Measurements from ENCODE around the gene TMPRSS6.

DNA sequence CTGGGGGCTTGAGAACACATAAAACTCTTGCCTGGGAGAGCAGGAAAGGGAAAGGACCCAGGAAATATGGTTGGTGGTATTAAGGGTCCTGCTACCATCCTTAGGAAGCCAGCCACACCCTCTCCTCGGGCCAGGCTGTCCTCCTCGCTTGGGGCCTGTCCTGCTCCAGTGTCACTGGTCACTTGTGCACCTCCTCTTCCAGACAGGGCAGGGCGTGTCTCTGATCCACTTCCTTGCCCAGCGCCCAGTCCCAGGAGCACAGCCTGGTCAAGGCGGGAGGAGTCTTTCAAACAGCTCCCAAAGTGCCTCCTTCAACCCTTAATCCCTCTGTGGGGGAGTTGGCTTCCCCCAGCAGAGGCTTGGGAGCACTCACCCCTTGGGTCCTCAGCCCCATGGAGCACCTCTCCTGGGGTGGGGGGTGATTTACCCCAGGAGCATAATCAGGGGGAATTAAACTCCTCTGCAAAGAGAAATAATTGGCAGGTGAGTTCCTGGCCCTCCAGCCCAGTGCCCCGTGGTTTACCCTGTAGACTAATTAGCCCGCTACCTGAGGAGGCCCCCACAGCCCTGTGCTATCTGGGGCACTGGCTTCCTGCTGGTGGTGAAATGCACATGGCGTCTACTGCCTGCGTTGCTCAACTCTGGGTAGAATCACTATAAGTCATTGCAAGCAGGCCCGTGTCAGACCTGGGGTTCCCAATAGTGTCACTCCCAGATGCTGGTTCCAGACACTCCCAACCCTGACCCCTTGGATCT lies 8.0 kb downstream of the TMPRSS6 start:
- no peak for TF ChIP-seq POLR2A (IDR thresholded peaks at IDR 0.05)
- TF ChIP-seq, protein P1, sequence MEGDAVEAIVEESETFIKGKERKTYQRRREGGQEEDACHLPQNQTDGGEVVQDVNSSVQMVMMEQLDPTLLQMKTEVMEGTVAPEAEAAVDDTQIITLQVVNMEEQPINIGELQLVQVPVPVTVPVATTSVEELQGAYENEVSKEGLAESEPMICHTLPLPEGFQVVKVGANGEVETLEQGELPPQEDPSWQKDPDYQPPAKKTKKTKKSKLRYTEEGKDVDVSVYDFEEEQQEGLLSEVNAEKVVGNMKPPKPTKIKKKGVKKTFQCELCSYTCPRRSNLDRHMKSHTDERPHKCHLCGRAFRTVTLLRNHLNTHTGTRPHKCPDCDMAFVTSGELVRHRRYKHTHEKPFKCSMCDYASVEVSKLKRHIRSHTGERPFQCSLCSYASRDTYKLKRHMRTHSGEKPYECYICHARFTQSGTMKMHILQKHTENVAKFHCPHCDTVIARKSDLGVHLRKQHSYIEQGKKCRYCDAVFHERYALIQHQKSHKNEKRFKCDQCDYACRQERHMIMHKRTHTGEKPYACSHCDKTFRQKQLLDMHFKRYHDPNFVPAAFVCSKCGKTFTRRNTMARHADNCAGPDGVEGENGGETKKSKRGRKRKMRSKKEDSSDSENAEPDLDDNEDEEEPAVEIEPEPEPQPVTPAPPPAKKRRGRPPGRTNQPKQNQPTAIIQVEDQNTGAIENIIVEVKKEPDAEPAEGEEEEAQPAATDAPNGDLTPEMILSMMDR (IDR thresholded peaks at IDR 0.05): no peak
